GM21717 (cell line): Measurements from ENCODE around the gene MYL3.
"Not testable (repeated sequence)": the region's sequence is repeated elsewhere in the genome, so short reads cannot be mapped to it uniquely, and the experiment has no call there.

Experiments used
- ATAC-seq: cut with Tn5 transposase; IDR thresholded peaks from one replicate; pipeline ENCODE4 v1.9.1; 2021; ENCODE audit warnings: mild to moderate bottlenecking, moderate library complexity; ENCODE audit not compliant: unreplicated experiment

The MYL3 gene

GRCh38 chr3:46831316-46831715 lies 31.9 kb downstream of the MYL3 start:
- no peak for ATAC-seq

- no peak for ATAC-seq
Measured at GRCh38 chr3:46830801-46831200, 32.4 kb downstream of the MYL3 start.

DNA sequence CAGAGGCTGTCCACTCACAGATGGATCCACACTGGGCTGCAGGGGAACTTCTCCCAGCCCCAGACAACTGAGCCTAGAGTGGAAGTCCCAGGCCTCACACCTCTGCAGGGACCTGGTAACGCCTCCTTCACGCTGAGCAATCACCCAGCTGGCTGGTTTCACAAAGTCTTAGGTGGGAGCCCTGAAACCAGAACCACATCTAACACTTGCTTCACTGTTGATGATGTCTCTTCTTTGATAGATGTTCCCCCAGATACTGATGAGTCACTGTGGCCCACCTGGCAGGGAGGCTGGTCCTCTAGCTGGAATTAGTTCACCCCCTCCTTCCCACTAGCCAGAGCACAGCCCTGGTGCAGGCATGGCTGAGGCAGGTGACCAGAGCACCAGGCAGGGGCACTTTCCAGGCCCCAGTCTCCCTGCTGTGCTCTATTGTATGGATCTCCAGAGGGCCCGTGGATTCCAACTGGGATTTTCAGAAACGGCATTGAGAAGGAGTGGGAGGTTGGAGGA lies 33.5 kb downstream of the MYL3 start:
- ATAC-seq = no peak

DNA sequence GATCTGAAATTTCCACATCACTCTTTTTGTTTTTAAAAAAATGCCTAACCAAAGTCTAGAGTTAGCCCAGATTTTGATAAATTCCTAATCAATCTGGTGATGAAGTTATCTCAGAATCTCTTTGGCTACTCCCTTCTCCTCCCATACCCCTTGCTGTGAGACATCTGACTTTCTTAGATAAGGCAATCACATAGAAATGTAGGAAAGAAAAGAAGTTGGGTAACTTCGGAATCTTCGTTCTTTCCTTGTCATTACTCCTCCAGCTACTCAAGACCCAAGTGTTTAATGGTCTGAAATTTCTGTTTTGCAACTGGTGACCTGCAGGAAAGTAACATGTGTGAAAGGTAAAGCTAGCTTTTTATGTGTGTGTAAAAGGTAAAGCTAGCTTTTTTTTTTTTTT lies 37.8 kb downstream of the MYL3 start:
- ATAC-seq = no peak

DNA sequence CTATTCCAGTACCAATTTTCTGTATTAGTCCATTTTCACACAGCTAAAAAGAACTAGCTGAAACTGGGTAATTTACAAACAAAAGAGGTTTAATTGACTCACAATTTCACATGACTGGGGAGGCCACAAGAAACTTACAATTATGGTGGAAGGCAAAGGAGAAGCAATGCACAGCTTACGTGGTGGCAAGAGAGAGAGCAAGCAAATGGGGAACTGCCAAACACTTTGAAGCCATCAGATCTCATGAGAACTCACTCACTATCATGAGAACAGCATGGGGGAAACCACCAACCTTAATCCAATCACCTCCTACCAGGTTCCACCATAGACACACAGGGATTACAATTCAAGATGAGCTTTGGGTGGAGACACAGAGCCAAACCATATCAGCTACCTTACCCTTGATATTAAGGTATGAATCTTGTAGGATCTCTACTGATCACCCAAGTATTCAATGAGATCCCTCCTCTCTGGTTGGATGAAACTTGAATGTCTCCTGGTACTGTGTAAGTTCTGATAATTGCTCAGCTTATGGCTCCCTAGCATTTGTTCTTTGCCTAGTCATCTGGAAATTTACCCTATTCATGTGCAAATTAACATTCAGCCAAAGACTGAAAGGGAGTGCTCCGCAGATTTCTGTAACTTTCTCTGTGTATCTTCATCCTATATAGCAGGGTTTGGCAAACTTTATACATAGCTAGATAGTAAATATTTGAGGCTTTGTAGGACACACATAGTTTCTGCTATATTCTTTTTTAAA lies 38.9 kb downstream of the MYL3 start:
- ATAC-seq = no peak

DNA sequence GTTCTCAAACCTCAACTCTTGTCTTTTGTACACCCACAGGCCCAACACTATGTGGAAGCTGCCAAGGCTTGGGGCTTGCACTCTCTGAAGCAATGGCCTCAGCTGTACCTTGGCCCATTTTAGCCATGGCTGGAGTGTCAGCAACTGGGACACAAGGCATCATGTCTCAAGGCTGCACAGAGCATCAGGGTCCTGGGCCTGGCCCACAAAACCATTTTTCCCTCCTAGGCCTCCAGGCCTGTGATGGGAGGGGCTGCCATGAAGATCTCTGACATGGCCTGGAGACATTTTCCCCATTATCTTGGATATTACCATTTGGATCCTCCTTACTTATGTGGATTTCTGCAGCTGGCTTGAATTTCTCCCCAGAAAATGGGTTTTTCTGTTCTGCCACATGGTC lies 39.9 kb downstream of the MYL3 start:
- not testable (repeated sequence) for ATAC-seq

- no peak for ATAC-seq
Measured at GRCh38 chr3:46821553-46821952, 41.7 kb downstream of the MYL3 start.

DNA sequence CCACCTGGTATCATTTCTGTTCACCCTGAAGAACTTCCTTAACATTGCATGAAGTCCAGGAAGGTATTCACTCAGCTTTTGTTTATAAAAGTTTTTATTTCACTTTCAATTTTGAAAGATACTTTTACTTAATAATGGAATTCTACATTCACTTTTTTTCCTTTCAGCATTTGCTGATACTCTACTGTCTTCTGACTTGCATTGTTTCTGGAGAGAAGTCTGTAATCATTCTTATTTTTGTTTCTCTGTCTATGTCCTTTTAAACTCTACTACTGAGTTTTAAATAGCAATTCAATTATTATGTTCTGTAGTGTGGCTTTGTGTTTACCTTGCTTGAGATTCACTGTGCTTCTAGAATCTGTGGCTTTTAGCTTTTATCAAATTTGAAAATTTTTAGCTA lies 42.4 kb downstream of the MYL3 start:
- no peak for ATAC-seq

DNA sequence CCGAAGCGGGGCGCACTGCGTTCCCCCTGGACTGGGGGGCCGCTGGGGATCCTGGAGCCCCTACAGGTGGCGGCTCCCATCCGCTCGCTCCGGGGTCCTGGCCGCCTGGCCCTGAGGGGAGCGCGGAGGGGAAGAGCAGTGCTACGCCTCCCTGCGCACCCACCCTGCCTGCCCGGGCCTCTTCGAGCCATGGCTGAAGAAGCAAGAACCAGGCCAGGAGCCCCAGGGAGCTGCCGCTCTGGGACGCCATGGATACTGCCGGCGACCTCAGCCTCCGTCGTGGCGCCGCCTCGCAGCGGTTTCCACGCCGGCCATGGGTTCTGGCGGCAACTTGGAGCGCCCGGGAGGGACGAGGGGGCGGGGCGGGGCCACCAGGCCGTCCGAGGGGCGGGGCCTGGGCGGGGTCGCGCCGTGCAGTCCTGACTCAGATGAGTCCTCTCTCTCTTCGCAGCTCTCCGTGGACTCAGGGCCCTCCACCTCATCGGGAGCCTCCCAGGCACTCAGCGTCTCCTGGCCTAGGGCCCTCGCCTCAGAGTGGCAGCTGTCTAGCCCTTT lies 50.9 kb downstream of the MYL3 start:
- no peak for ATAC-seq

GRCh38 chr3:46811615-46812236 lies 51.5 kb downstream of the MYL3 start:
- no peak for ATAC-seq

DNA sequence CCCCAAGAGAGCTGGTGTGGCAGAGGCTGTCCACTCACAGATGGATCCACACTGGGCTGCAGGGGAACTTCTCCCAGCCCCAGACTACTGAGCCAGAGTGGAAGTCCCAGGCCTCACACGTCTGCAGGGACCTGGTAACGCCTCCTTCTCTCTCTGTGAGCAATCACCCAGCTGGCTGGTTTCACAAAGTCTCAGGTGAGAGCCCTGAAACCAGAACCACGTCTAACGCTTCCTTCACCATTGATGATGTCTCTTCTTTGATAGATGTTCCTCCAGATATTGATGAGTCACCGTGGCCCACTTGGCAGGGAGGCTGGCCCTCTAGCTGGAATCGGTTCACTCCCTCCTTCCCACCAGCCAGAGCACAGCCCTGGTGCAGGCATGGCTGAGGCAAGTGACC lies 54.5 kb downstream of the MYL3 start:
- ATAC-seq = not testable (repeated sequence)
